Trophoblast cell (in vitro differentiated cells and primary cell): ENCODE measurements around the gene FLT3.

Source experiments
- DNase-seq, 2 donors: peaks; one replicate each; pipeline ENCODE4 v3.0.0-alpha.2; 2016
- H2AFZ ChIP-seq: 2 replicates; pipeline ENCODE4 v1.6.1; 2013; ENCODE audit warnings: low read length, moderate library complexity, mild to moderate bottlenecking; ENCODE audit not compliant: insufficient read depth, poor library complexity
- H2AK5ac ChIP-seq: 2 replicates; pipeline ENCODE4 v1.6.1; 2013; ENCODE audit warnings: mild to moderate bottlenecking, low read length
- H2BK120ac ChIP-seq: 2 replicates; pipeline ENCODE4 v1.6.1; 2013; ENCODE audit warnings: low read length, mild to moderate bottlenecking, moderate library complexity; ENCODE audit not compliant: insufficient read depth, poor library complexity
- H2BK12ac ChIP-seq: 2 replicates; pipeline ENCODE4 v1.6.1; 2013; ENCODE audit warnings: mild to moderate bottlenecking, low read length, moderate library complexity
- H2BK5ac ChIP-seq: 2 replicates; pipeline ENCODE4 v1.6.1; 2013; ENCODE audit warnings: low read length, low read depth, moderate library complexity, mild to moderate bottlenecking; ENCODE audit not compliant: poor library complexity
- H3K14ac ChIP-seq: 2 replicates; pipeline ENCODE4 v1.6.1; 2013; ENCODE audit warnings: mild to moderate bottlenecking, low read length
- H3K18ac ChIP-seq: 2 replicates; pipeline ENCODE4 v1.6.1; 2013; ENCODE audit warnings: mild to moderate bottlenecking, low read length
- H3K23ac ChIP-seq: 2 replicates; pipeline ENCODE4 v1.6.1; 2013; ENCODE audit warnings: low read length
- H3K27ac ChIP-seq: 2 replicates; pipeline ENCODE4 v1.5.1; 2013; ENCODE audit warnings: low read depth, mild to moderate bottlenecking, inconsistent platforms, low read length, moderate library complexity
- H3K27me3 ChIP-seq: 2 replicates; pipeline ENCODE4 v1.6.1; 2013; ENCODE audit warnings: inconsistent platforms, mild to moderate bottlenecking, low read length, moderate library complexity; ENCODE audit not compliant: insufficient read depth
- H3K36me3 ChIP-seq, 2 experiments: 1 replicate in 1 of 2; 2 replicates in 1 of 2; pipeline ENCODE4 v1.6.1; 2013; ENCODE audit warnings: low read length in 2 of 2, mild to moderate bottlenecking in 2 of 2, moderate library complexity in 1 of 2; ENCODE audit not compliant: insufficient read depth in 2 of 2, control insufficient read depth in 1 of 2
- H3K4ac ChIP-seq: 2 replicates; pipeline ENCODE4 v1.6.1; 2013; ENCODE audit warnings: low read depth, mild to moderate bottlenecking, low read length, moderate library complexity
- H3K4me1 ChIP-seq, 2 experiments: 1 replicate in 1 of 2; 2 replicates in 1 of 2; pipeline ENCODE4 v1.6.1; 2013; ENCODE audit warnings: low read length in 2 of 2, mild to moderate bottlenecking in 2 of 2, moderate library complexity in 1 of 2; ENCODE audit not compliant: insufficient read depth in 2 of 2, control insufficient read depth in 1 of 2
- H3K4me2 ChIP-seq: 2 replicates; pipeline ENCODE4 v1.6.1; 2013; ENCODE audit warnings: inconsistent platforms, mild to moderate bottlenecking, low read length, moderate library complexity
- H3K4me3 ChIP-seq: 2 replicates; pipeline ENCODE4 v1.5.1; 2013; ENCODE audit warnings: mild to moderate bottlenecking, low read depth, low read length, inconsistent platforms
- H3K79me1 ChIP-seq: one replicate; pipeline ENCODE4 v1.6.1; 2013; ENCODE audit warnings: low read length
- H3K79me2 ChIP-seq: 2 replicates; pipeline ENCODE4 v1.6.1; 2013; ENCODE audit warnings: low read length, mild to moderate bottlenecking; ENCODE audit not compliant: control insufficient read depth, insufficient read depth, poor library complexity
- H3K9ac ChIP-seq: 2 replicates; pipeline ENCODE4 v1.6.1; 2013; ENCODE audit warnings: mild to moderate bottlenecking, low read length
- H3K9me3 ChIP-seq: 2 replicates; pipeline ENCODE4 v1.6.1; 2013; ENCODE audit warnings: low read depth, mild to moderate bottlenecking, control low read depth, inconsistent platforms, low read length; ENCODE audit not compliant: insufficient read depth
- H4K12ac ChIP-seq: 2 replicates; pipeline ENCODE4 v1.6.1; 2013; ENCODE audit warnings: low read depth, mild to moderate bottlenecking, low read length, moderate library complexity
- H4K8ac ChIP-seq: 2 replicates; pipeline ENCODE4 v1.6.1; 2013; ENCODE audit warnings: low read depth, mild to moderate bottlenecking, low read length, moderate library complexity
- H4K91ac ChIP-seq: one replicate; pipeline ENCODE4 v1.6.1; 2013; ENCODE audit warnings: low read depth, mild to moderate bottlenecking, low read length, moderate library complexity
- WGBS: extraction: QIAGEN DNeasy Blood & Tissue Kit; methylation state at CpG from one replicate; pipeline ENCODE4 v1.1.7; 2013; ENCODE audit warnings: missing lambda C conversion rate; ENCODE audit not compliant: insufficient read length, insufficient coverage; ENCODE audit errors: extremely low coverage; 5-methylcytosine and 5-hydroxymethylcytosine counted together

FLT3 gene

GRCh38 chr13:27979765-27980279, 120.6 kb downstream of the FLT3 start:
- Histone ChIP-seq H3K36me3 (no peaks in the 10 kb centered on the region), H3K9me3 (peaks cover 5% of the 10 kb centered on the region), H2BK120ac (no peak overlapping the region), H3K79me2 (no peaks in the 10 kb centered on the region), H3K27me3 (peaks cover 78% of the 10 kb centered on the region), H3K23ac (no peak overlapping the region), H2BK5ac (no peak overlapping the region), H3K4ac (no peak overlapping the region), H3K27ac (no peak overlapping the region), H2BK12ac (no peak overlapping the region), H3K4me1 (peaks cover 3 to 6% of the 10 kb centered on the region in 2 experiments), H3K79me1 (no peaks in the 10 kb centered on the region), H3K14ac (no peak overlapping the region), H3K4me3 (no peak overlapping the region), H2AFZ (no peak overlapping the region), H4K8ac (no peak overlapping the region), H3K4me2 (no peak overlapping the region), H2AK5ac (no peak overlapping the region), H4K91ac (no peak overlapping the region), H4K12ac (no peak overlapping the region), H3K9ac (no peak overlapping the region), H3K18ac (no peak overlapping the region)
- no peak for DNase-seq
- no CpG with 5 or more reads among the region's 15 CpGs for WGBS

- Histone ChIP-seq H3K14ac (no peak overlapping the region), H3K36me3 (no peaks in the 10 kb centered on the region), H3K18ac (no peak overlapping the region), H2BK5ac (no peak overlapping the region), H3K4me2 (no peak overlapping the region), H2AFZ (no peak overlapping the region), H3K4me3 (no peak overlapping the region), H3K4ac (no peak overlapping the region), H4K8ac (no peak overlapping the region), H3K79me1 (no peaks in the 10 kb centered on the region), H3K9ac (no peak overlapping the region), H3K23ac (no peak overlapping the region), H3K27ac (no peak overlapping the region), H3K27me3 (peaks cover 85% of the 10 kb centered on the region), H2BK120ac (no peak overlapping the region), H4K91ac (no peak overlapping the region), H3K79me2 (no peaks in the 10 kb centered on the region), H4K12ac (no peak overlapping the region), H3K9me3 (peaks cover 5% of the 10 kb centered on the region), H2AK5ac (no peak overlapping the region), H3K4me1 (peaks cover 3 to 6% of the 10 kb centered on the region in 2 experiments), H2BK12ac (no peak overlapping the region)
- no peak for DNase-seq
- WGBS = no CpG with 5 or more reads among the region's 15 CpGs
Observed at GRCh38 chr13:27979001-27979643, 121.3 kb downstream of the FLT3 start.

- peak overlapping the region; percentile 54 for H3K4me3 ChIP-seq
- H4K12ac ChIP-seq = no peak overlapping the region
- peak overlapping the region; percentile 49 for H3K4me2 ChIP-seq
- H2BK120ac ChIP-seq = no peak overlapping the region
- WGBS = no CpG with 5 or more reads among the region's 65 CpGs
- H3K9me3 ChIP-seq = peaks cover 5% of the 10 kb centered on the region
- no peak overlapping the region for H3K27ac ChIP-seq
- H3K79me1 ChIP-seq = no peaks in the 10 kb centered on the region
- no peaks in the 10 kb centered on the region for H3K36me3 ChIP-seq
- H3K9ac ChIP-seq = no peak overlapping the region
- no peak overlapping the region for H2BK12ac ChIP-seq
- H3K4me1 ChIP-seq = peaks cover 3 to 6% of the 10 kb centered on the region in 2 experiments
- H4K8ac ChIP-seq = no peak overlapping the region
- no peak overlapping the region for H2AK5ac ChIP-seq
- no peak overlapping the region for H2BK5ac ChIP-seq
- H3K14ac ChIP-seq = no peak overlapping the region
- H3K27me3 ChIP-seq = peaks cover 89% of the 10 kb centered on the region
- H3K23ac ChIP-seq = no peak overlapping the region
- H3K18ac ChIP-seq = no peak overlapping the region
- H2AFZ ChIP-seq = no peak overlapping the region
- no peak overlapping the region for H4K91ac ChIP-seq
- H3K4ac ChIP-seq = no peak overlapping the region
- no peaks in the 10 kb centered on the region for H3K79me2 ChIP-seq
- DNase-seq = no peak
Observed at GRCh38 chr13:27978301-27978968, 121.9 kb downstream of the FLT3 start.

DNA sequence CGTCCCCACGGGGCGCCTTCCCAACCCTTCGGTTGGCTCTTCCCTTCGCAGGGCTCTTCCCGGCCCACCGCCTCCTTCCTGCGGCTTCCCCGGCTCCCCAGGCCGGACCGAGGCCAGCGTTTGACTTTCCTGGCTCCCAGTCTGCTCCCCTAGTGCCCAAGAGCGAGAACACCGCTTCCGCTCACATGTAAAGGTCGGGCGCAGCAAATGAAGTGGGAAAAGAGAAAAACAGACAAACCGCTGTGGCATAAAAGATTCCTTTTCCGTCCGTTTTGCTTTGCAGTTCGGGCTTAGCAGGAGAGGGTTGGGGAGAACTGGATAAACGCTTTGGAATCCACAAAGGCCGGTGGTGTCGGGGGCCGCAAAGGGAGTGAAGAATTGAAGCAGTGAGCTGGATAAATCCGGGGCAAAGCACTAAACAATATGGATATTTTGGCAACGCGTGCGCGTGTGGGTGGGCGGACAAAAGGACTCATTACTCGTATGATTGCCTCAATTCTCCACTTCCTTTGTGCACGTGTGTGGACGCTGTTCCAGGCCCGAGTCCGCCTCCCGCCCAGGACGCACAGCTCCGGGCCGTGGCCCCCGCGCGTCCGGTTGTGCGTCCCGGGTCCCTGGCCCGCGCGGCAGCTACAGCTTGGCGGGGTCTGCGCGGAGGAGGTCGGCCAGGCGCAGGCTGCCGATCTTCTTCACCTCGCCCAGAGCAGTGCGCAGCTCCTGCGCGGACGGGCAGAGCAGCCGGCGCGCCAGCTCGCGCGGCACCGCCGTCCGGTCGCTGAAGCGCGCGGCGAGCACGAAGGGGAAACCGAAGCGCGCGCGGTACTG, 122.7 kb downstream of the FLT3 start:
- Histone ChIP-seq H3K4ac (no peak overlapping the region), H3K79me2 (no peaks in the 10 kb centered on the region), H2BK5ac (no peak overlapping the region), H4K91ac (no peak overlapping the region), H3K4me3 (peak overlapping the region; percentile 54), H3K27ac (no peak overlapping the region), H3K14ac (no peak overlapping the region), H3K23ac (no peak overlapping the region), H3K4me2 (peak overlapping the region; percentile 49), H2AFZ (no peak overlapping the region), H3K36me3 (no peaks in the 10 kb centered on the region), H2AK5ac (no peak overlapping the region), H2BK12ac (no peak overlapping the region), H4K12ac (no peak overlapping the region), H4K8ac (no peak overlapping the region), H3K27me3 (peaks cover 89% of the 10 kb centered on the region), H3K9ac (no peak overlapping the region), H2BK120ac (no peak overlapping the region), H3K79me1 (no peaks in the 10 kb centered on the region), H3K9me3 (peaks cover 5% of the 10 kb centered on the region), H3K4me1 (peaks cover 3 to 6% of the 10 kb centered on the region in 2 experiments), H3K18ac (no peak overlapping the region)
- DNase-seq = no peak
- WGBS = no CpG with 5 or more reads among the region's 80 CpGs
